Tibial artery (tissue), 4 donors: ENCODE data around the gene CCSER1.

Experiments used
- DNase-seq, 2 donors: peaks; one replicate each; pipeline ENCODE4 v3.0.0-alpha.2; 2019
- H3K27ac ChIP-seq, 2 donors: fragments of 200-600 bp; sonication (generic) in 1 of 2; 1 replicate in 1 of 2; 2 replicates in 1 of 2; pipeline ENCODE4 v1.5.1; 2018 to 2019; ENCODE audit warnings: mild to moderate bottlenecking in 1 of 2
- H3K27me3 ChIP-seq, 2 donors: fragments of 200-600 bp; sonication (generic) in 1 of 2; one replicate each; pipeline versions ENCODE4 v1.5.1 to v1.6.0; 2016 to 2019
- H3K36me3 ChIP-seq, 3 donors: fragments of 200-600 bp; sonication (generic) in 2 of 3; one replicate each; pipeline ENCODE4 v1.5.1; 2016 to 2019; ENCODE audit warnings: mild to moderate bottlenecking in 2 of 3
- H3K4me1 ChIP-seq, 4 donors: fragments of 200-600 bp; sonication (generic) in 2 of 4; 1 replicate in 3 of 4; 2 replicates in 1 of 4; pipeline ENCODE4 v1.5.1; 2016 to 2019
- H3K4me3 ChIP-seq, 2 donors: fragments of 200-600 bp; sonication (generic) in 1 of 2; 1 replicate in 1 of 2; 2 replicates in 1 of 2; pipeline ENCODE4 v1.5.1; 2018 to 2019; ENCODE audit warnings: mild to moderate bottlenecking in 2 of 2
- H3K9me3 ChIP-seq, 3 donors: fragments of 200-600 bp; sonication (generic) in 1 of 3; one replicate each; pipeline ENCODE4 v1.5.1; 2016 to 2019
- intact Hi-C: fragments of 100-400 bp; cut with DNase I; formaldehyde crosslinking; loops from one replicate; pipeline ENCODE4 v1.15.0; 2023; ENCODE audit warnings: low total_unique reads
- TF ChIP-seq, protein P1 (sequence below), 2 experiments: fragments of 200-600 bp in 1 of 2; fragments of 450-650 bp in 1 of 2; IDR thresholded peaks; one replicate each; pipeline ENCODE4 v1.5.1; 2017 to 2019; ENCODE audit warnings: antibody characterized with exemption in 2 of 2, mild to moderate bottlenecking in 1 of 2, moderate library complexity in 1 of 2

CCSER1 gene

DNA sequence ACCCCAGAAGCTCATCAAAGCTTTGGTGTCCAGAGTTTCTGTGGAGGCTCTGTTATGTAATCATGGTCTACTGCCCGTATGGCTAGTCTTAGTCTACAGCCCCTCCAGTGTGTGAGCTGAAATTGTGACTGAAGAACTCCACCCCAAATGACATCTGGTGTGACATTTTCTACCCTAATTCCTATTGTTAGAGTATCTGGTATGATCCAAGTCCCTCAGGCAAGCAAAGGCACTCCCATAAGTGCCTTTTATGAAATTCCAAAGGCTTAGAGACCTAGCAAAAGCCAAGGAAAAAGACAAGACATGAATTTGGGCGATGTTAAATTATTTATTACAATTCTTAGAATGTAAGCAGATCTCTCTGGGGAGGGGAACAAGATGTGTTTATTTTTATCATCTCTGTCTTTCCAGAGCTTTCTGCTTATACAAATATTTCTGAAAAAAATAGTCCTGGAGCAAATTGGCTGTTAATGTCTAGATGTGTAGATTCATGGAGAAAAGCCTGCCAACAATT is 417.4 kb downstream of the CCSER1 start:
- no peaks in the 10 kb centered on the region for H3K27me3 ChIP-seq
- H3K4me1 ChIP-seq = no peaks in the 10 kb centered on the region
- intact Hi-C loops = no loop called here
- no peaks in the 10 kb centered on the region for H3K36me3 ChIP-seq
- H3K9me3 ChIP-seq = no peaks in the 10 kb centered on the region
- TF ChIP-seq, protein P1, sequence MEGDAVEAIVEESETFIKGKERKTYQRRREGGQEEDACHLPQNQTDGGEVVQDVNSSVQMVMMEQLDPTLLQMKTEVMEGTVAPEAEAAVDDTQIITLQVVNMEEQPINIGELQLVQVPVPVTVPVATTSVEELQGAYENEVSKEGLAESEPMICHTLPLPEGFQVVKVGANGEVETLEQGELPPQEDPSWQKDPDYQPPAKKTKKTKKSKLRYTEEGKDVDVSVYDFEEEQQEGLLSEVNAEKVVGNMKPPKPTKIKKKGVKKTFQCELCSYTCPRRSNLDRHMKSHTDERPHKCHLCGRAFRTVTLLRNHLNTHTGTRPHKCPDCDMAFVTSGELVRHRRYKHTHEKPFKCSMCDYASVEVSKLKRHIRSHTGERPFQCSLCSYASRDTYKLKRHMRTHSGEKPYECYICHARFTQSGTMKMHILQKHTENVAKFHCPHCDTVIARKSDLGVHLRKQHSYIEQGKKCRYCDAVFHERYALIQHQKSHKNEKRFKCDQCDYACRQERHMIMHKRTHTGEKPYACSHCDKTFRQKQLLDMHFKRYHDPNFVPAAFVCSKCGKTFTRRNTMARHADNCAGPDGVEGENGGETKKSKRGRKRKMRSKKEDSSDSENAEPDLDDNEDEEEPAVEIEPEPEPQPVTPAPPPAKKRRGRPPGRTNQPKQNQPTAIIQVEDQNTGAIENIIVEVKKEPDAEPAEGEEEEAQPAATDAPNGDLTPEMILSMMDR (IDR thresholded peaks at IDR 0.05) = no peak
- no peak for DNase-seq
- no peak overlapping the region for H3K4me3 ChIP-seq
- no peak overlapping the region for H3K27ac ChIP-seq

GRCh38 chr4:90545380-90545779 is 418.2 kb downstream of the CCSER1 start:
- intact Hi-C loops = no loop called here
- TF ChIP-seq, protein P1 (IDR thresholded peaks at IDR 0.05) = no peak

GRCh38 chr4:90546114-90546513 is 418.9 kb downstream of the CCSER1 start:
- intact Hi-C loops = no loop called here
- Histone ChIP-seq H3K36me3 (no peaks in the 10 kb centered on the region), H3K27me3 (no peaks in the 10 kb centered on the region), H3K4me1 (no peaks in the 10 kb centered on the region), H3K4me3 (no peak overlapping the region), H3K27ac (no peak overlapping the region), H3K9me3 (no peaks in the 10 kb centered on the region)
- no peak for DNase-seq
- TF ChIP-seq, protein P1 (IDR thresholded peaks at IDR 0.05) = no peak

More at GRCh38 chr4:90545380-90545779, 418.2 kb downstream of the CCSER1 start:
- DNase-seq = no peak
- no peak overlapping the region for H3K27ac ChIP-seq
- H3K27me3 ChIP-seq = no peaks in the 10 kb centered on the region
- no peaks in the 10 kb centered on the region for H3K4me1 ChIP-seq
- no peaks in the 10 kb centered on the region for H3K9me3 ChIP-seq
- no peaks in the 10 kb centered on the region for H3K36me3 ChIP-seq
- H3K4me3 ChIP-seq = no peak overlapping the region

- TF ChIP-seq, protein P1 (IDR thresholded peaks at IDR 0.05) = no peak
Observed at GRCh38 chr4:90570615-90571014, 443.4 kb downstream of the CCSER1 start.

GRCh38 chr4:90572996-90573395 is 445.8 kb downstream of the CCSER1 start:
- H3K27me3 ChIP-seq = no peaks in the 10 kb centered on the region
- H3K4me1 ChIP-seq = no peaks in the 10 kb centered on the region
- intact Hi-C loops = no loop called here
- H3K4me3 ChIP-seq = no peak overlapping the region
- no peak overlapping the region for H3K27ac ChIP-seq
- no peaks in the 10 kb centered on the region for H3K9me3 ChIP-seq
- H3K36me3 ChIP-seq = no peaks in the 10 kb centered on the region
- no peak for DNase-seq
- TF ChIP-seq, protein P1 (IDR thresholded peaks at IDR 0.05) = no peak

More at GRCh38 chr4:90570615-90571014, 443.4 kb downstream of the CCSER1 start:
- intact Hi-C loops = no loop called here
- no peak for DNase-seq
- H3K27ac ChIP-seq = no peak overlapping the region
- H3K4me1 ChIP-seq = no peaks in the 10 kb centered on the region
- no peaks in the 10 kb centered on the region for H3K9me3 ChIP-seq
- no peaks in the 10 kb centered on the region for H3K36me3 ChIP-seq
- no peak overlapping the region for H3K4me3 ChIP-seq
- no peaks in the 10 kb centered on the region for H3K27me3 ChIP-seq

GRCh38 chr4:90575371-90575770 is 448.2 kb downstream of the CCSER1 start:
- Histone ChIP-seq H3K27ac (no peak overlapping the region), H3K27me3 (no peaks in the 10 kb centered on the region), H3K4me3 (no peak overlapping the region), H3K4me1 (no peaks in the 10 kb centered on the region), H3K36me3 (no peaks in the 10 kb centered on the region), H3K9me3 (no peaks in the 10 kb centered on the region)
- intact Hi-C loops = no loop called here
- TF ChIP-seq, protein P1 (IDR thresholded peaks at IDR 0.05) = no peak
- no peak for DNase-seq
